Gastrocnemius medialis (tissue), 4 donors: Measurements from ENCODE around the gene SIK3. TPM values are rescaled to one million over a fixed set of nuclear protein-coding genes. Genes with fewer than 3 reads are reported as not detected.

Experiments
- ATAC-seq, 2 donors: fragments of 150-250 bp; one replicate each; pipeline ENCODE4 v1.9.1; 2016
- DNase-seq, 2 donors: peaks; one replicate each; pipeline ENCODE4 v3.0.0-alpha.2; 2019
- H3K27ac ChIP-seq, 4 donors: fragments of 200-600 bp; sonication (generic); 1 replicate in 1 of 4; 2 replicates in 3 of 4; pipeline ENCODE4 v1.5.1; 2016 to 2018; ENCODE audit warnings: mild to moderate bottlenecking in 2 of 4, moderate library complexity in 1 of 4
- H3K27me3 ChIP-seq, 3 donors: fragments of 200-600 bp; sonication (generic) in 2 of 3; 1 replicate in 1 of 3; 2 replicates in 2 of 3; pipeline versions ENCODE4 v1.5.1 to v1.6.0; 2016 to 2019; ENCODE audit warnings: mild to moderate bottlenecking in 1 of 3, moderate library complexity in 1 of 3
- H3K36me3 ChIP-seq, 2 donors: fragments of 200-600 bp; sonication (generic) in 1 of 2; one replicate each; pipeline ENCODE4 v1.5.1; 2017 to 2018
- H3K4me1 ChIP-seq, 2 donors: fragments of 200-600 bp; sonication (generic) in 1 of 2; one replicate each; pipeline ENCODE4 v1.5.1; 2016 to 2017; ENCODE audit warnings: mild to moderate bottlenecking in 2 of 2
- H3K4me3 ChIP-seq, 4 donors: fragments of 200-600 bp; sonication (generic) in 3 of 4; 1 replicate in 1 of 4; 2 replicates in 3 of 4; pipeline ENCODE4 v1.5.1; 2016 to 2019; ENCODE audit warnings: mild to moderate bottlenecking in 2 of 4
- H3K9me3 ChIP-seq, 3 donors: fragments of 200-600 bp; sonication (generic) in 2 of 3; 1 replicate in 1 of 3; 2 replicates in 2 of 3; pipeline ENCODE4 v1.5.1; 2016 to 2019
- POLR2A ChIP-seq, 2 donors: fragments of 450-650 bp; IDR thresholded peaks; one replicate each; pipeline ENCODE4 v1.6.1; 2017; ENCODE audit warnings: antibody characterized with exemption in 2 of 2, mild to moderate bottlenecking in 2 of 2, moderate library complexity in 2 of 2
- in situ Hi-C, 4 donors: fragments of 200-750 bp; cut with MboI; loops; one replicate each; pipeline versions ENCODE4 v1.15.0 to v1.8.0; 2017; ENCODE audit warnings: low sequenced_read_pairs in 4 of 4
- intact Hi-C: fragments of 100-400 bp; cut with DNase I; formaldehyde crosslinking; loops from one replicate; pipeline ENCODE4 v1.15.1; 2023; ENCODE audit warnings: low total_unique reads
- total RNA-seq, 4 donors: library from RNA; depleted of rRNA; stranded (reverse); fragments of >200 nt; gene quantifications; one replicate each; pipeline versions ENCODE4 v1.1.0 to v1.2.3, GENCODE V29; 2016
- TF ChIP-seq, protein P1 (sequence below), 5 experiments: fragments of 450-650 bp in 3 of 5; fragments of 200-600 bp in 2 of 5; sonication (generic) in 2 of 5; IDR thresholded peaks in 4 of 5; conservative IDR thresholded peaks in 1 of 5; 1 replicate in 4 of 5; 2 replicates in 1 of 5; pipeline ENCODE4 v1.5.1; 2016 to 2019; ENCODE audit warnings: antibody characterized with exemption in 5 of 5, mild to moderate bottlenecking in 3 of 5, moderate library complexity in 3 of 5

SIK3 gene
- total RNA-seq, 4 donors from 2014 or later: 34.4 to 42.4 (median 37.2) TPM

DNA sequence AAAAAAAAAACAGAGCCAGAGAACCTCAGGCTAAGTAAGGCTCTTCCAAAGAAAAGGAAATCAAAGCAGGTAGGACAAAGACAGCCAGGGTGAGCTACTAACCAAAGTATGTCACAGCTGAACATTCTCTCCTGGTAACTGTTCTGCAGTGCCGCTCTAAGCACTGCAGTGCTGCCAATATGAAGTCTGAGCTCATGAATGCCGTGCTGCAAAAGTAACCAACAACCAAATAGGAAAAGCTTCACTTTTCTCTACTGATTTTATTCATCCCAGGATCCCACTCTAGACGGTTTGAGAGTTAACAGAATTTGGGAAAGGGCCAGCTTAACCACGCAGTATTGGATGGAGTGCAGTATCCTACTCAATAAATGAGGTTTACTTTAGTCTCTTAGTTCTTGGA lies 3.5 kb downstream of the SIK3 start:
- no peaks in the 10 kb centered on the region for H3K27me3 ChIP-seq
- in situ Hi-C loops: no loop called here
- DNase-seq (peak in 1 of 2 donors; percentile 43), ATAC-seq (peak; percentile 46 to 57)
- TF ChIP-seq POLR2A (IDR thresholded peaks at IDR 0.05): no peak
- TF ChIP-seq, protein P1, sequence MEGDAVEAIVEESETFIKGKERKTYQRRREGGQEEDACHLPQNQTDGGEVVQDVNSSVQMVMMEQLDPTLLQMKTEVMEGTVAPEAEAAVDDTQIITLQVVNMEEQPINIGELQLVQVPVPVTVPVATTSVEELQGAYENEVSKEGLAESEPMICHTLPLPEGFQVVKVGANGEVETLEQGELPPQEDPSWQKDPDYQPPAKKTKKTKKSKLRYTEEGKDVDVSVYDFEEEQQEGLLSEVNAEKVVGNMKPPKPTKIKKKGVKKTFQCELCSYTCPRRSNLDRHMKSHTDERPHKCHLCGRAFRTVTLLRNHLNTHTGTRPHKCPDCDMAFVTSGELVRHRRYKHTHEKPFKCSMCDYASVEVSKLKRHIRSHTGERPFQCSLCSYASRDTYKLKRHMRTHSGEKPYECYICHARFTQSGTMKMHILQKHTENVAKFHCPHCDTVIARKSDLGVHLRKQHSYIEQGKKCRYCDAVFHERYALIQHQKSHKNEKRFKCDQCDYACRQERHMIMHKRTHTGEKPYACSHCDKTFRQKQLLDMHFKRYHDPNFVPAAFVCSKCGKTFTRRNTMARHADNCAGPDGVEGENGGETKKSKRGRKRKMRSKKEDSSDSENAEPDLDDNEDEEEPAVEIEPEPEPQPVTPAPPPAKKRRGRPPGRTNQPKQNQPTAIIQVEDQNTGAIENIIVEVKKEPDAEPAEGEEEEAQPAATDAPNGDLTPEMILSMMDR (IDR thresholded peaks at IDR 0.05 in 4 of 5, conservative IDR thresholded peaks at IDR 0.05 in 1 of 5): no peak
- intact Hi-C loops: loop anchor here (5.0 kb wide), 3 partner anchors 47 to 322 kb away; partner anchors contain the start of gene BUD13
- no peaks in the 10 kb centered on the region for H3K9me3 ChIP-seq
- H3K4me3 ChIP-seq: peak overlapping the region in 3 of 4 donors; percentile 2 to 35 (median 18)
- no peaks in the 10 kb centered on the region for H3K36me3 ChIP-seq
- H3K27ac ChIP-seq: peak overlapping the region; percentile 56 to 91 (median 82)
- peaks cover 52 to 56% of the 10 kb centered on the region in 2 donors for H3K4me1 ChIP-seq

DNA sequence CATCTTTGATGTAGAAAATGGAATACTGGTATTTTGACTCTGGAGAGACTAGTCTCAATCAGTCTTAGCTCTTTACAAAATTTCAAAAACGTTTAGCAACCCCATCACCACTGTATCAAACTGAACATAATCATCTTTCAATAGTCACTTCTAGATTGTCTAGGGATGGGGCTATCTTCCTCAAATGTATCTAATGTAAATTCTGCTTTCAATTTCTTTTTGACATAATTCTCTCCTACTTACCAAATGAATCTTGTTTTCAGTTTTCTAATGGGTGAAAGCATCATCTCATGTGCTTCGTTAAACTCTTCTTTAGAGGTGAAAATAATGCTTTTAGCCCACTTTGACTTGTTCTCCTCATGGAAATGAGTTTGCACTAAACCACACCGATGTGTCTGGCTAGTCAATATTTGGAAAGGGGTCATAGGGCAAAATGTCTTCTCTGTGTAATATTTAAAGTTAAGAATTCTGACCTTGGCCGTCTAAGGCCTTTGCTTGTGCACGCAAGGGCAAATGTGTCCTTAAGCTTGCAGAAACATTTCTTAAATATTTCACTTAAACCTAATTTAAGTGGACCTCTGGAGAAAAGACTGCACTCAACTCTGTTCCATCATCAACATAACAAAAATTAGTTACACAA lies 5.2 kb downstream of the SIK3 start:
- intact Hi-C loops (no loop called here), in situ Hi-C loops (no loop called here)

DNA sequence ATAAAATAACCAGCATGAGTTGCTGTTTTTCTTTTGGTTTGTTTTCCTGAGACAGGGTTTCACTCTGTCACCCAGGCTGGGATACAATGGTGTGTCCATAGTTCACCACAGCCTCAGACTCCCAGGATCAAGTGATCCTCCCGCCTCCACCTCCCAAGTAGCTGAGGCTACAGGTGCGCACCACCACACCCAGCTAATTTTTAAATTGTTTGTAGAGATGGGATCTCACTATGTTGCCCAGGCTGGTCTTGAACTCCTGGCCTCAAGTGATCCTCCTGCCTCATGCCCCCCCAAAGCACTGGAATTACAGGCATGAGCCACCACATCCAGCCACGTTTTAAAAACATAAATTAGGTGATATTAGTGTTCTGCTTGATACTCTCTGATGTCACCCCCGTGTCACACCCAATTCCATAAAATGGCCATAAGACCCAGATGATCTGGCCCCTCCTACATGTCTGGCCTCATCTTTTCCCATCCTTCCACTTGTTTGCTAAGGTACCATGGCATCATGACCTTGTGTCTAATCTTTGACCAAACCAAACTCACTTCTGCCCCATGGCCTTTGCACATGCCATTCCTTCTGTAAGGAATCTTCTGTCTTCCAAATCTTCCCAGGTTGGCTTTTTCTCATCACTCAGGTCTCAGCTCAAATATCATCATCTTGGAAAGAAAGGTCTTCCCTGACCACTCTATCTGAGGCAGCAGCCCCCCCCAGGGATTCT lies 6.3 kb downstream of the SIK3 start:
- H3K36me3 ChIP-seq: no peaks in the 10 kb centered on the region
- in situ Hi-C loops (no loop called here), intact Hi-C loops (no loop called here)
- TF ChIP-seq, protein P1 (IDR thresholded peaks at IDR 0.05 in 4 of 5, conservative IDR thresholded peaks at IDR 0.05 in 1 of 5): no peak
- TF ChIP-seq POLR2A (IDR thresholded peaks at IDR 0.05): no peak
- no peak overlapping the region for H3K27ac ChIP-seq
- no peaks in the 10 kb centered on the region for H3K27me3 ChIP-seq
- ATAC-seq (no peak), DNase-seq (no peak)
- H3K4me3 ChIP-seq: no peak overlapping the region
- H3K4me1 ChIP-seq: peaks cover 50% of the 10 kb centered on the region in 2 donors
- no peaks in the 10 kb centered on the region for H3K9me3 ChIP-seq

More for the DNA sequence above, 5.2 kb downstream of the SIK3 start:
- TF ChIP-seq, protein P1 (IDR thresholded peaks at IDR 0.05 in 4 of 5, conservative IDR thresholded peaks at IDR 0.05 in 1 of 5): no peak
- no peak for TF ChIP-seq POLR2A (IDR thresholded peaks at IDR 0.05)
- Histone ChIP-seq H3K4me3 (no peak overlapping the region), H3K36me3 (no peaks in the 10 kb centered on the region), H3K27ac (peak overlapping the region in 1 of 4 donors; percentile 91), H3K4me1 (peaks cover 48% of the 10 kb centered on the region in 2 donors), H3K9me3 (no peaks in the 10 kb centered on the region), H3K27me3 (no peaks in the 10 kb centered on the region)
- DNase-seq (no peak), ATAC-seq (no peak)

DNA sequence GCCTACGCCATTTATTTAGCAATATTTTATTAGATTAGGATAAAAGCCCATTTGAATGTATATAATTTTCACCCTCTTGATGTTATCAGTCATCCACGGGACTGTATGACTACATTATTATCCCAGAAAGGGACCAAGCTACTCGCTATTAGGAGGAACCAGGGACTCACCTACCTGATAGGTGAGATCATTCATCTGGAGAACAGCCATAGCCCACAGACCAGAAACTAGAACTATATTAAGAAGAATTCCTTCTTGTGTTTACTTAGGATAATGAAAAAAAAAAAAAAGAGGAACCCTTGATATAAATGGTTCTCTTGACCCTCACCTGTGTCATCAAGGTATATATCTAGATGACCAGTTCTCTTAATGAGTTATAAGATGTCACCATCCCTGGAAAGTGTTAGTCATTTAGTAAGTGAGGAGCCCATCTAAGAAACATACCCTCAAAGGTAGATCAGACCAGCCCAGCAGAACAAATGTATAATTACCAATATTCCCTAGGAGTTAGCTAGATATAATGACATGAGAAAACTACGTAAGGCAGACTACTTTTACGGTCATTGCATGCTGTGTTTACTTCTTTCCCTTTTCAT lies 8.0 kb downstream of the SIK3 start:
- TF ChIP-seq, protein P1 (IDR thresholded peaks at IDR 0.05 in 4 of 5, conservative IDR thresholded peaks at IDR 0.05 in 1 of 5): no peak
- no peak for TF ChIP-seq POLR2A (IDR thresholded peaks at IDR 0.05)
- intact Hi-C loops (no loop called here), in situ Hi-C loops (no loop called here)
- H3K9me3 ChIP-seq: no peaks in the 10 kb centered on the region
- ATAC-seq (no peak), DNase-seq (no peak)
- no peak overlapping the region for H3K4me3 ChIP-seq
- H3K27me3 ChIP-seq: no peaks in the 10 kb centered on the region
- peaks cover 39 to 44% of the 10 kb centered on the region in 2 donors for H3K4me1 ChIP-seq
- no peaks in the 10 kb centered on the region for H3K36me3 ChIP-seq
- H3K27ac ChIP-seq: no peak overlapping the region
